HK-2 (cell line): ENCODE measurements around the gene EME2.

ENCODE experiments used
- DNase-seq: peaks from one replicate; pipeline ENCODE4 v3.0.0-alpha.2; 2018; ENCODE audit not compliant: unreplicated experiment

EME2 gene

GRCh38 chr16:1745181-1745899 lies 27.3 kb upstream of the EME2 start:
- no peak for DNase-seq

GRCh38 chr16:1745900-1746692 lies 26.5 kb upstream of the EME2 start:
- DNase-seq = no peak

DNA sequence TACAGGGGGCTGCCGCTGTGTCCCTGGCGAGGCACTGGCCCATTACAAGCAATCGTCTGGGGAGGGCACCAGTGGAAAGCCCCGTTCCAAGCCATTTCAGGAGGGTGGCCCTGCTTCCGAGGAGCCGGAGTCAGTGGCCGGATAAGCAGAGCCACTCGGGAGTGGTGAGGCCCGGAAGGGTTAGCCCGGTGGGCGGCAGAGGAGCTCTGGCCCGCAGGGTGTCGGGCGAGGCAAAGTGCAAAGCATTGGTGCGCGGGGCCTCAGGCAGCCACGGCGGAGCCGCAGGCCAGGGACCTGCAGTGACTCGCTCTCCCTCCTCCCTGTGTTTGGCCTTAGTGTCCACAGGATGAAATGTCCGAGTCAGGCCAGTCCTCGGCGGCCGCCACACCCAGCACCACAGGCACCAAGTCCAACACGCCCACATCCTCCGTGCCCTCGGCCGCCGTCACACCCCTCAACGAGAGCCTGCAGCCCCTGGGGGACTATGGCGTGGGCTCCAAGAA lies 25.9 kb upstream of the EME2 start:
- DNase-seq = no peak

DNA sequence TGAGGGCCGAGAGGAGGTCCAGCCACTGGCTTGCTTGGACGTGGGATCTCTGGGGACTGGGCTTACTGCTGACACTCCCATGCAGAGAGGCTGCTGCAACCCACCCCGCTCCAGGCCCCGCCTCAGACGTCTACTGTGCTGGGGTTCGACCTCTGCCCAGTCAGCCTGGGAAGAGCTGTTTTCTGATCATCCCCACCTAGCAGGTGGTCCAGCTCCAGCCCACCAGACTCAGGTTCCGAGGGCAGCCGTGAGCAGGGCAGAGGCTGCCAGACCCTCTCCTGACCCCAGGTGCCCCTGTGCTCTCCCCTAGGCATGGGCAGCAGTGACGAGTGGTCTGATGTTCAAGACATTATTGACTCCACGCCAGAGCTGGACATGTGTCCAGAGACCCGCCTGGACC lies 24.7 kb upstream of the EME2 start:
- DNase-seq = no peak

DNA sequence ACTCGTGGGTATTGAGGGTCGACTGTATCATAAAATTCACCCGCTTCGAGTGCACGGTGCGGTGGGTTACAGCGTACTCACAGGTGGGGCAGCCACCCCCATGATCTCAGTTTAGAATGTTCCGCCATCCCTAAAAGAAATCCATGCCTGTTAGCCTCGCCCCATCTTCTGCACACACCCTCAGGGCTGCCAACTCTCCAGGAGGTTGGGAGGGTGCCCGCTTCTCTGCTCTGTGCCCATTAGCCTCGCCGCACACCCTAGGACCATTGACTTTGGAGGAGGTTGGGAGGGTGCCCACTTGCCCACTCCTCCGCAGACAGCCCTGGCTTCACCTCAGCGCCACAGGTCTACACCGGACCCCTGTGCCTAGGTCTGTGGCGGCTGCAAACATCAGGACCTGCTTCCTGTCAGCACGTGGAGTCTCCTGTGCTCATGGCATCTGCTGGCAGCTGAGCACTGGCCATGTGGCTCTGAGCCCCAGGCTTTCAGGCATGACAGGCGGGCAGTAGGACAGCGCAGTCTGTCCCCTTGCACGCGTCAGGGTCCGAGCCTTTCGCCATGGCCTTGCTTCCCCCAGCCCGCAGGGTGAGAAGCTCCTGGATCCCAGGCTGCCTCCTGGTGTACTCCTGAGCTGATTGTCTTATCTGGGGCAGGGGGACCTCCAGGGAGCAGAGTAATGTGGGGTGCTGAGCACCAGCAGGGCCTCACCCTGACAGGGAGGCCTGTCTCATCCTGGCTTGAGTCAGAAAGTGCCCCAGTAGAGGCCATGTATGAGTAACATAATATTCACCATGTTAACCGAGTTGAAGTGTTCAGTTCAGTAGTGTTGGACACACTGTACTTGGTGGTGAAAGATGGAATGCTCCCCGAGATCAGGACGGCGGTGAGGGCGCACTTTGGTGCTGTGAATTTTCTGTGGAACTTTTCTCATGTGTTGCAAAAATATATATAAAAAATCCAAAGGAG lies 23.2 kb upstream of the EME2 start:
- DNase-seq = no peak

GRCh38 chr16:1751946-1752345 lies 20.7 kb upstream of the EME2 start:
- DNase-seq = no peak

DNA sequence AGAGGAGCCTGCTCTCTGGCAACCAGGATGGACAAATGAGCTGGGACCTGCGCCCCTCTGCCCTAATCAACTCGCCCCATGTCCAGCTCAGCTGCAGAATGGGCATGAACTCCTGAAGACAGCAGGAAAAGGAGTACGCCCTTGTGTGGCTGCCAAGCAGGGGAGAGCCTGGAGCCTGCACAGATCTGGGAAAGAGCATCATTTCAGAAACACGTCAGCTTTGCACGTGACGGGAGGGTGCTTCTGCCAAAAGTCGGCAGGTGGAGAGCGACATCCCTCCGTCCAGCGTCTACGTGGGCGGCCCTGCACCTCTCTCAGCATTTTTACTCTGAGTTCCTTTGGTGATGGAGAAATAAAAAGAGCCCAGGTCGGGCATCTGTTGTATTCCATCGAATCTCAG lies 19.8 kb upstream of the EME2 start:
- DNase-seq = no peak

DNA sequence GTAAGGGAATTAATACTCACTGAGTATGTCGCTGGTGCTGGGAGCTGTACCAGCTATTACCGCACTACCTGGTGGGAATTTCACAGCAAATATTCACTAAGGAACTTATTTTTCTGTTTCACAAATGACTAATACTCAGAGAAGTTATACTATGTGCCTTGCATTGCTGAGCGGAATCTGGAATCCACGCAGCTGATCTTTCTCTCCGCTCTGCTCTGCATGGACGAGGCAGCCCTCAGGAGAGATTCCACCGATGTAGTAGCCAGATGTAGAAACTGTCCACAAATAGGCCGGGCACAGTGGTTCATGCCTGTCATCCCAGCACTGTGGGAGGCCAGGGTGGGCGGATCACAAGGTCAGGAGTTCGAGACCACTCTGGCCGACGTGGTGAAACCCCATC lies 18.4 kb upstream of the EME2 start:
- no peak for DNase-seq

DNA sequence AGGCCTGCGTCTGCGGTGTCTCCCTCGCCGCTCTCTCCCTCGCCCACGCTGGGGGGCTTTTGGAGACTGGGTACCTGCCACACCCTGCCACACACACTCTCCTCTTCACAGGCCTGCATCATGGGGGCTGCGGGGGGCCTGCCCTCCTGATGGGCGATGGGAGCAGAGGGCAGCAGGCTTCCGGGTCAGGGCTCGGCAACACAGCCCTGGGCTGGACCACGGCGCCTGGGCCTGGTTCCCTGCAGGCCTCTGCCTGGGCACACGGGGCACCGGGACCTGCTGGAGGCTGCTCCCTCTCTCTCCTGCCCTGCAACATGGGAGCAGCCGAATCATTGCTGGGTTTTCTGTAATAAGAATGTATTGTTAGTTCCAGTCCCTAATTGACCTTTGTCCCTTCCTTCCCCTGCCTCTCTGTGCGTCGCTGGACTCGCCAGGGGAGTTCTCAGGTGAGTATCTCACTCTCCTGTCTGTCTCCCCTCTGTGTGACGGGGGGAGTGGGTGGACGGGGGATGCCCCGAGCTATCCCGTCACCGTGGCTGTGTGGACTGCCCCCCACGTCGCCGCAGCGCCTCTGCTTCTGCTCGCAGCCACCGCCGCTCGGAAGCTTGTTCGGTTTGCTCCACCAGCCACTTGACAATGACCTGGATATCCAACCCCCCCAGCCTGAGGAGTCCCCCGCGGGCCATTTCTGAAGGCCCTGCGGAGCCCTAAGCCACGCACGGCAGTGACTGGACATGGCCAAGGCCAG lies 14.7 kb upstream of the EME2 start:
- no peak for DNase-seq

DNA sequence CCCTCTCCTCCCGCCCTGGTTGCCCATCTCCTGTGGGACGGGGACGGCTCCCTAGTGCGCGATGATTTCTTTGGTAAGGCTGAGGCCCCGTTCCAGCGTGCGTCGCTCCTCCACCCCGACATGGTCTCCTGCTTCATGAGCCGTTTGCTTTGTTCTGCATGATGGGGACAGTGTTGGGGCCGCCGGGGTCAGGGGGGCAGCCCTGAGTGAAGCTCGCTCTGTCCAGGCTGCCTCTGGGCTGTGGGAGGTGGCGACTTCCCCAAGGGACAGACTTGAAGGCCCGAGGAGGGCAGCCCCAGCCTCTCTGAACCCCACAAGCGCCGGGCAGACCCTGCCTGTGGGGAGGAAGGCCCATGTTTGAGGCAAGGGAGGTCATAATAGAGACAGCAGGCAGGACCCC lies 13.7 kb upstream of the EME2 start:
- DNase-seq = no peak

DNA sequence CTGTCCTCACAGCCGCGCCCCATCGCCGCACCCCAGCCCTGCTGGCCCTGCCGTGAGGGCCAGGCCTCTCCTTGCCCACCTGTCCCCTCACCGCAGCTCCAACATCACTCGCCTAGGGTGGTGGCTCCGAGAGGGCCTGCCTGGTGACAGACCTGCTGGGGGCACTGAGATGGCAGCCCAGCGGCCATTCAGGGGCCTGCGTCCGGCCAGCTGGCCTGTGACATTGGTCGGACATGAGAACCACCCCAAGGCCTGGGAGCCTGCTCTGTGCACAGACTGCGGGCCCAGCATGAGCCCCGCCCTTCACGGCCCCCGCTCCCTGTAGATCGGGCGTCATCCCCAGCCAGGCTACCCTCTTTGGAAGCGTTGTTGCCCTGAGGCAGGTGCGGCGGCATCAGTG lies 13.1 kb upstream of the EME2 start:
- DNase-seq = no peak

DNA sequence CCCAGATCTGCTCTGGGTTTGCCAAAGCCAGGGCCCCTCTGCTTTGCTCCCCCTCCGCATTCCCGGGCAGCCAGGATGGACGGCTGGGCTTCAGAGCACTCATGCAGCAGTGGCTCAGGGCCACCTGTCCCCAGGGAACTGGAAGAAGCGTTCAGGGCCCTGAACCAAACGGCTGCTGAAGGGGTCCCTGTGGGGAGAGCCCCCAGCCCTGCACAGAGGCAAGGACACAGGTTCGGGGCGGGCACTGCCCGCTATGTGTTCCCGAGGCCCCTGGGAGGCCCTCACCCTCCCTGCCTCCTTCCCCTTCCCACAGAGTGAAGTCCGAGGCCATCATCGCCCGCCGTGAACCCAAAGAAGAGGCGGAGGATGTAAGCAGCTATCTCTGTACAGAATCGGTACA lies 11.7 kb upstream of the EME2 start:
- DNase-seq = no peak

- DNase-seq = no peak
These were observed 10.9 kb upstream of the EME2 start for GRCh38 chr16:1761751-1762150.

DNA sequence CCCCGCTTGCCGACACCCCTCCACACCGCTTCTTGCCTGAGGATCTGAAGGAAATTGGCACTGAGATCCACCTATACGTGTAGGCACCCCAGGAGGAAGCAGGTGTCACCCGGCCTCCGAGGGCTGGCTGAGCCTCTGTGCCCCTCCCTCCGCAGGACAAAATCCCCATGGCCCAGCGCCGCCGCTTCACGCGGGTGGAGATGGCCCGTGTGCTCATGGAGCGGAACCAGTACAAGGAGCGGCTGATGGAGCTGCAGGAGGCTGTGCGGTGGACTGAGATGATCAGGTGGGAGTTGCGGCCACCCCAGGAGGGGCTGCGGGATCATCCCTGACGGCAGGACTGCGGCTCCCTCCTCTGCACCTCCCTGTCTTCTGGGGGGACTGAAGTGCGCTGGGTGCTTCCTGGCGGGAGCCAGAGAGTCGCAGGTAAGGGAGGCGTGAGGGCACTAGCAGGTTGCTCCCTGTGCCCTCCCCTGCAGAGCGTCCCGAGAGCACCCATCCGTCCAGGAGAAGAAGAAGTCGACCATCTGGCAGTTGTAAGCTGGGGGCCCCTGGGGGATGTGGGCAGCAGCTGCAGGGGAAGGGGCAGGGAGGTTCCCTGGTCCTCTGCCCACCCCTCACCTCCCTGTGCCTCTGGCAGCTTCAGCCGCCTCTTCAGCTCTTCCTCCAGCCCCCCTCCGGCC lies 10.3 kb upstream of the EME2 start:
- no peak for DNase-seq

- no peak for DNase-seq
These were observed 9.6 kb upstream of the EME2 start for GRCh38 chr16:1762879-1763520.

DNA sequence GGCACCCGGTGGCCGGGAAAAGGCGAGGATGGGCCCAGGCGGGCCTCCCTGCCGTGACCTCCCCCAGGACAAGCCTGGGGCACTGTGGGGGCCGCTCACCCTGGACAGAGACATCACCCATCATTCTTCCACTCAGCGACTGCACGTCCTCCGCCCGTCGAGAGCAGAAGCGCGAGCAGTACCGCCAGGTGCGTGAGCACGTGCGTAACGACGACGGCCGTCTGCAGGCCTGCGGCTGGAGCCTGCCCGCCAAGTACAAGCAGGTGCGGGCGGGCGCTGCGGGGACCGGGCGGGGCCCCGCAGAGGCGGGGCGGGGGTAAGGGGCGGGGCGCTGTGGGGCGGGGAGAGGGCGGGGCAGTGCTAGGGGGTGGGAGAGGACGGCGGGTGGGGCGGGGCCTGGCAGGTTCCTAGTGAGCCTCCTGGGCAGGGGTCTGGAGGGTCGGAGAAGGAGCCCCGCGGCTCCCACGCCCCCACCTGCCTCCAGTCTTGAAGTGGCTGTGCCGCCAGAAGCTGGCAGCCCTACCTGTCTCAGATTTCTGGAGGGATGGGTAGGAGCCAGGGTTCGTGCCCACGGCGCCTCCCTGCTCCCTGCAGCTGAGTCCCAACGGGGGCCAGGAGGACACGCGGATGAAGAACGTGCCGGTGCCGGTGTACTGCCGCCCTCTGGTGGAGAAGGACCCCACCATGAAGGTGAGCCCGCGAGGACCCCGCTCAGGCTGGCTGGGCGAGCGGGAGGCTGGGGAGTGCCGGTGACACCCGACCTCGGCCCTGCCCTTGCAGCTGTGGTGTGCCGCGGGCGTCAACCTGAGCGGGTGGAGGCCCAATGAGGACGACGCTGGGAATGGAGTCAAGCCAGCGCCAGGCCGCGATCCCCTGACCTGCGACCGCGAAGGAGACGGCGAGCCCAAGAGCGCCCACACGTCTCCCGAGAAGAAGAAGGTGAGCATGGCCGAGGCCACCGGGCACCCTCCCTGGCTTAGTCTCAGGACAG lies 8.8 kb upstream of the EME2 start:
- DNase-seq = no peak

GRCh38 chr16:1764971-1765370 lies 7.6 kb upstream of the EME2 start:
- no peak for DNase-seq

DNA sequence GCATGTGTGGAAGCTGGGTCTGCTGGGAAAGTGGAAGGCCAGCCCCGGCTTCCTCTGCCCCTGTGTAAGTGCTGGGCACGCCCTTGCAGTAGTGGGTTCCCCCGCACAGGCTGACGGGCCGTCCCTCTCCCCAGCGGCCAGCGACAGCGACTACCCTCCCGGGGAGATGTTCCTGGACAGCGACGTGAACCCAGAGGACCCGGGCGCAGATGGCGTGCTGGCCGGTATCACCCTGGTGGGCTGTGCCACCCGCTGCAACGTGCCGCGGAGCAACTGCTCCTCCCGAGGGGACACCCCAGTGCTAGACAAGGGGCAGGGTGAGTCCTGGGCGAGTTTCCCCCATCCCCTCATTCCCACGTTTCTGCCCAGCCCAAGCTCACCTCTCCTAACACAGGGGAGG lies 6.8 kb upstream of the EME2 start:
- no peak for DNase-seq

- no peak for DNase-seq
These were observed 6.4 kb upstream of the EME2 start for GRCh38 chr16:1766231-1766630.
